Endothelial cell of umbilical vein (primary cell): ENCODE measurements around the gene BHLHE23. TPM values are rescaled to one million over a fixed set of nuclear protein-coding genes. Genes with fewer than 3 reads are reported as not detected.

Source experiments
- BruUV-seq: library from RNA; stranded (reverse); fragments of 400-500 nt; replicated peaks from 2 replicates; lab custom pipeline; 2021; lab: Mats Ljungman, UMichigan
- CTCF ChIA-PET: fragments of 300-600, 350-600 bp; sonication (Branson Sonifier 250); formaldehyde crosslinking; loops from one replicate; lab custom pipeline; 2021; ENCODE audit warnings: antibody characterized with exemption, inconsistent platforms; lab: Charles Lee
- POLR2A ChIA-PET: fragments of 300-600, 350-600 bp; sonication (Branson Sonifier 250); formaldehyde crosslinking; loops from one replicate; lab custom pipeline; 2021; ENCODE audit warnings: antibody characterized with exemption, inconsistent platforms; lab: Charles Lee
- DNase-seq: peaks from one replicate; pipeline ENCODE4 v3.0.0-alpha.2; 2011; ENCODE audit warnings: low read depth, low spot score
- FAIRE-seq: peaks from 2 replicates; lab custom pipeline; 2011; peaks lifted over from hg19 to GRCh38; lab: Jason Lieb, UNC
- H2AFZ ChIP-seq: 2 replicates; pipeline ENCODE4 v1.6.0; 2012; ENCODE audit warnings: low read depth, low read length, control low read depth, inconsistent platforms
- H3K27ac ChIP-seq: 2 replicates; pipeline ENCODE4 v1.5.1; 2011; ENCODE audit warnings: low read depth, mild to moderate bottlenecking, control low read depth, low read length, moderate library complexity; ENCODE audit not compliant: insufficient read depth
- H3K27me3 ChIP-seq, 2 experiments: 2 replicates each; pipeline versions ENCODE4 v1.6.0 to v1.6.1; 2011; ENCODE audit warnings: low read length in 2 of 2, mixed read lengths in 1 of 2; ENCODE audit not compliant: control insufficient read depth in 2 of 2, insufficient read depth in 2 of 2
- H3K36me3 ChIP-seq, 2 experiments: 2 replicates in 1 of 2; 3 replicates in 1 of 2; pipeline ENCODE4 v1.5.1; 2011; ENCODE audit warnings: low read length in 2 of 2, mild to moderate bottlenecking in 1 of 2, moderate library complexity in 1 of 2; ENCODE audit not compliant: control insufficient read depth in 2 of 2, insufficient read depth in 2 of 2; ENCODE audit errors: extremely low read depth in 1 of 2
- H3K4me1 ChIP-seq: 3 replicates; pipeline ENCODE4 v1.5.1; 2011; ENCODE audit warnings: mild to moderate bottlenecking, low read length; ENCODE audit not compliant: control insufficient read depth, insufficient read depth; ENCODE audit errors: extremely low read depth
- H3K4me2 ChIP-seq: 2 replicates; pipeline ENCODE4 v1.6.1; 2011; ENCODE audit warnings: low read length, control low read depth, mixed read lengths; ENCODE audit not compliant: insufficient read depth
- H3K4me3 ChIP-seq, 3 experiments: fragments of 200-600 bp in 1 of 3; sonication (generic), shearing (Covaris generic) in 1 of 3; replicated peaks in 1 of 3; 2 replicates each; pipeline ENCODE4 v1.5.1; 2011 to 2016; ENCODE audit warnings: control low read depth in 3 of 3, low read length in 3 of 3, mild to moderate bottlenecking in 2 of 3, inconsistent platforms in 1 of 3, low read depth in 1 of 3, moderate library complexity in 1 of 3; ENCODE audit not compliant: insufficient read depth in 1 of 3
- H3K79me2 ChIP-seq: 2 replicates; pipeline ENCODE4 v1.6.0; 2012; ENCODE audit warnings: low read length, inconsistent platforms; ENCODE audit not compliant: control insufficient read depth, insufficient read depth
- H3K9ac ChIP-seq: replicated peaks from 2 replicates; pipeline ENCODE3; 2011; ENCODE audit warnings: low read length, control low read depth; ENCODE audit not compliant: insufficient read depth; ENCODE audit errors: extremely low read depth
- H3K9me1 ChIP-seq: replicated peaks from 3 replicates; pipeline ENCODE4 v1.6.0; 2011; ENCODE audit warnings: mild to moderate bottlenecking, low read length; ENCODE audit not compliant: control insufficient read depth, insufficient read depth; ENCODE audit errors: extremely low read depth
- H3K9me3 ChIP-seq: replicated peaks from 2 replicates; pipeline ENCODE4 v1.5.1; 2012; ENCODE audit warnings: low read length, inconsistent platforms; ENCODE audit not compliant: control insufficient read depth, insufficient read depth
- H4K20me1 ChIP-seq: replicated peaks from 2 replicates; pipeline ENCODE3; 2011; ENCODE audit warnings: mild to moderate bottlenecking, low read length; ENCODE audit not compliant: control insufficient read depth, insufficient read depth; ENCODE audit errors: extremely low read depth
- EZH2 ChIP-seq: IDR thresholded peaks from 2 replicates; pipeline ENCODE4 v1.6.1; 2012; ENCODE audit warnings: borderline replicate concordance, low read depth, mild to moderate bottlenecking, moderate library complexity, low read length, inconsistent platforms; ENCODE audit not compliant: severe bottlenecking
- FOS ChIP-seq: IDR thresholded peaks from 2 replicates; pipeline ENCODE4 v1.6.1; 2011; ENCODE audit warnings: mild to moderate bottlenecking, low read length, moderate library complexity, borderline replicate concordance; ENCODE audit not compliant: insufficient read depth
- GATA2 ChIP-seq: IDR thresholded peaks from 2 replicates; pipeline ENCODE4 v1.7.0; 2011; ENCODE audit warnings: low read depth, mild to moderate bottlenecking, moderate library complexity, mixed read lengths, low read length; ENCODE audit not compliant: insufficient read length, insufficient read depth
- JUN ChIP-seq: IDR thresholded peaks from 2 replicates; pipeline ENCODE4 v1.6.1; 2011; ENCODE audit warnings: borderline replicate concordance, low read depth; ENCODE audit not compliant: insufficient read length, insufficient read depth
- MYC ChIP-seq: IDR thresholded peaks from one replicate; pipeline ENCODE4 v1.6.1; 2011; ENCODE audit warnings: mild to moderate bottlenecking, low read depth, low read length
- POLR2A ChIP-seq: IDR thresholded peaks from 2 replicates; pipeline ENCODE4 v1.6.1; 2012; ENCODE audit warnings: low read depth, mild to moderate bottlenecking, control low read depth, low read length
- POLR2AphosphoS5 ChIP-seq: IDR thresholded peaks from 2 replicates; pipeline ENCODE4 v1.6.1; 2012; ENCODE audit warnings: low read depth, mild to moderate bottlenecking, control low read depth, low read length, moderate library complexity; ENCODE audit not compliant: insufficient read depth
- dilution Hi-C: fragments of 300-500 bp; cut with MboI; formaldehyde crosslinking; loops from one replicate; pipeline ENCODE4 v1.15.0; 2019; ENCODE audit warnings: low sequenced_read_pairs; ENCODE audit not compliant: extremely low pct_ligation_motif_present
- intact Hi-C: fragments of 100-400 bp; cut with micrococcal nuclease; formaldehyde crosslinking; loops from one replicate; pipeline ENCODE4 v1.10.0; 2022
- polyA plus RNA-seq, 4 experiments: library from polyadenylated mRNA; depleted of rRNA in 3 of 4; stranded (reverse) in 3 of 4; unstranded in 1 of 4; fragments of >200 nt; gene quantifications; 2 replicates each; pipeline versions ENCODE4 v1.2.1 to v1.2.3, GENCODE V29; 2011 to 2012; ENCODE audit warnings: missing spikeins in 1 of 4
- total RNA-seq: library from RNA; stranded (reverse); gene quantifications from 2 replicates; pipeline ENCODE4 v1.2.3, GENCODE V29; 2021
- TF ChIP-seq, protein P1 (sequence below): IDR thresholded peaks from 2 replicates; pipeline ENCODE4 v1.6.1; 2011; ENCODE audit not compliant: insufficient read depth, insufficient read length
- TF ChIP-seq, protein P2 (sequence below), 2 donors: IDR thresholded peaks; 1 replicate in 1 of 2; 2 replicates in 1 of 2; pipeline ENCODE4 v1.5.1; 2011; ENCODE audit warnings: low read length in 2 of 2, mild to moderate bottlenecking in 2 of 2, moderate library complexity in 2 of 2, control low read depth in 1 of 2, inconsistent platforms in 1 of 2, low read depth in 1 of 2; ENCODE audit not compliant: insufficient read depth in 1 of 2; ENCODE audit errors: extremely low read depth in 1 of 2

Gene BHLHE23
- total and polyA plus RNA-seq, 2 donors (not counting 3 experiments of a cell fraction or from before 2014, with no cell fraction given), result not detected

DNA sequence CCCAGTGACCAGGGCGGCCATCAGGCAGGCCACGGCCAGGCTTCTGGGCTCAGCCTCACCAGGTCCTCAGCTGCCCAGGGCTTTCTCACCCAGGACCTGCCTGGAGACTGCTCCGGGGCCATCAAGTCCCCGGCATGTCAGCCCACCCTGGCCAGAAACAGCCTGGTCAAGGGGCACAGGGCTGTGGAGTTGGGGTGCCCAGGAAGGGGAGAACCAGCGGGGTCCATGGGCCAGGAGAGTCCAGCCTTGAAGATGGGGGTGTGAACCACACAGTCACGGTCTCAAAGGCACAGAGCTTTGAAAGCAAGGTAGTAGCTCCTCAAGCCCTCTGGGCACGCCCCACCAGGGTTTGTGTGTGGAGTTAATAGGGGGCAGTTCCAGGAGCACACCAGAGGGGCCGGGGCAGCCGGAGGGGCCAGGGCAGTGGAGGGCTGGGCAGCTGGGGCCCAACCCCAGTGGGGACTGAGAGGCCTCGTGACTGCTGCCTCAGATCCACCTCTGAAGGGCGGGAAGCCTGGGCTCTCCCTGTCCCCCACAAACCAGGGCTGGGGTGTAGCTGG is 48.0 kb upstream of the BHLHE23 start:
- H3K4me3 ChIP-seq, result no peak overlapping the region
- no peak overlapping the region for H3K27ac ChIP-seq
- intact Hi-C loops (loop anchor here (5.0 kb wide), 2 partner anchors 123 to 178 kb away; no protein-coding TSS in a partner anchor), dilution Hi-C loops (no loop called here)
- no peak overlapping the region for H3K9ac ChIP-seq
- H3K4me1 ChIP-seq, result no peaks in the 10 kb centered on the region
- CTCF ChIA-PET, result interaction anchor here (0.9 kb wide), 1 partner anchor 11 kb away, joined by 5 read pairs; no protein-coding TSS in a partner anchor
- H3K4me2 ChIP-seq, result no peak overlapping the region
- POLR2A ChIA-PET, result no interaction called here
- no peaks in the 10 kb centered on the region for H3K79me2 ChIP-seq
- TF ChIP-seq POLR2AphosphoS5 (no peak), JUN (no peak), MYC (no peak), GATA2 (no peak), POLR2A (no peak), EZH2 (no peak), FOS (no peak)
- TF ChIP-seq, protein P1, sequence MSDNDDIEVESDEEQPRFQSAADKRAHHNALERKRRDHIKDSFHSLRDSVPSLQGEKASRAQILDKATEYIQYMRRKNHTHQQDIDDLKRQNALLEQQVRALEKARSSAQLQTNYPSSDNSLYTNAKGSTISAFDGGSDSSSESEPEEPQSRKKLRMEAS, result no peak
- TF ChIP-seq, protein P2, sequence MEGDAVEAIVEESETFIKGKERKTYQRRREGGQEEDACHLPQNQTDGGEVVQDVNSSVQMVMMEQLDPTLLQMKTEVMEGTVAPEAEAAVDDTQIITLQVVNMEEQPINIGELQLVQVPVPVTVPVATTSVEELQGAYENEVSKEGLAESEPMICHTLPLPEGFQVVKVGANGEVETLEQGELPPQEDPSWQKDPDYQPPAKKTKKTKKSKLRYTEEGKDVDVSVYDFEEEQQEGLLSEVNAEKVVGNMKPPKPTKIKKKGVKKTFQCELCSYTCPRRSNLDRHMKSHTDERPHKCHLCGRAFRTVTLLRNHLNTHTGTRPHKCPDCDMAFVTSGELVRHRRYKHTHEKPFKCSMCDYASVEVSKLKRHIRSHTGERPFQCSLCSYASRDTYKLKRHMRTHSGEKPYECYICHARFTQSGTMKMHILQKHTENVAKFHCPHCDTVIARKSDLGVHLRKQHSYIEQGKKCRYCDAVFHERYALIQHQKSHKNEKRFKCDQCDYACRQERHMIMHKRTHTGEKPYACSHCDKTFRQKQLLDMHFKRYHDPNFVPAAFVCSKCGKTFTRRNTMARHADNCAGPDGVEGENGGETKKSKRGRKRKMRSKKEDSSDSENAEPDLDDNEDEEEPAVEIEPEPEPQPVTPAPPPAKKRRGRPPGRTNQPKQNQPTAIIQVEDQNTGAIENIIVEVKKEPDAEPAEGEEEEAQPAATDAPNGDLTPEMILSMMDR (IDR thresholded peaks at IDR 0.05; ENCODE audit: extremely low read depth in 1 of 2, insufficient read depth in 1 of 2, low read depth in 1 of 2, low read length in 2 of 2), result no peak
- no peaks in the 10 kb centered on the region for H4K20me1 ChIP-seq
- no peak overlapping the region for H2AFZ ChIP-seq
- no TSS peak for BruUV-seq
- no peaks in the 10 kb centered on the region for H3K9me3 ChIP-seq
- peaks cover 2 to 4% of the 10 kb centered on the region in 2 experiments for H3K27me3 ChIP-seq
- H3K36me3 ChIP-seq, result no peaks in the 10 kb centered on the region
- DNase-seq, result no peak
- H3K9me1 ChIP-seq, result no peaks in the 10 kb centered on the region
- FAIRE-seq, result no peak
